ENCODE results near the gene CRY2.

DNA sequence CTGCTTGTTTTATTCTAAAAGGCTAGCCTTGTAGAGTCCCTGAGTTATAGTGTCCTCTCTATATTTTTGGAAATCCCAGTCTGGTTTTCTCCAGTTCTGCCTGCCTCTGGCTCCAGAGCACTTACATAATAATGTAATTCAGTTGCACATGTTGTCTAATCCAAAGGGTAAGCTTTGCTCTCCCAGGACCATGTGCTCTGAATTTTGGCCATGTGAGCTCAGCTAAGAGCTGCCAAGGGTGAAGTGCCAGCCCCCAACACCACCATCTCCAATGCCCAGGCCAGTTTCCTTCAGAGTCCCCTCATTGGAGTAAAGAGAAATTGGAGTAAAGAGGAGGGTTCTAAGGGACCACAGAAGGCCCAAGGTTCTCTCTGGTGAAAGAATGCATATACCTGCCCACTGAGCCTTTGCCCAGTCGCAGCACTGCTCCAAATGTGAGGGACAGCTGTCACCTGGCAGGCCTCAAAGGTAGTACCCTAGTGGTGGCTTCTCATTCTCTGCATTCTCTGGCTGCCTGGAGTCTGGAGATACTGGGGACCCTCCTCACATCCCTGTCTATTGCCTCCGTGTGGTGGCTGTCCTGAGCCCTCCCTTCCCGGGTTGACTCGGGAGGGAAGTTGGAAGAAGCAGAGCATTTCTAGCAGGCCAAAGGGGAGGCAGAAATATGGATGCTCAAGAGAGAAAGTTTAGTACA, 4.9 kb downstream of the CRY2 start:
- TF ChIP-seq CTCF (IDR thresholded peaks at IDR 0.05) (no peak), POLR2AphosphoS5 (IDR thresholded peaks at IDR 0.05) (no peak)
